GM18868 (cell line): ENCODE measurements around the gene TMEM33.
A peak's percentile ranks its signal among the peaks of the same experiment; 100 is the strongest.

ENCODE experiments used
- ATAC-seq: cut with Tn5 transposase; IDR thresholded peaks from one replicate; pipeline ENCODE4 v1.9.1; 2021; ENCODE audit warnings: mild to moderate bottlenecking, moderate library complexity; ENCODE audit not compliant: unreplicated experiment

The TMEM33 gene

GRCh38 chr4:41939016-41939626 lies 3.9 kb downstream of the TMEM33 start:
- ATAC-seq, result no peak

DNA sequence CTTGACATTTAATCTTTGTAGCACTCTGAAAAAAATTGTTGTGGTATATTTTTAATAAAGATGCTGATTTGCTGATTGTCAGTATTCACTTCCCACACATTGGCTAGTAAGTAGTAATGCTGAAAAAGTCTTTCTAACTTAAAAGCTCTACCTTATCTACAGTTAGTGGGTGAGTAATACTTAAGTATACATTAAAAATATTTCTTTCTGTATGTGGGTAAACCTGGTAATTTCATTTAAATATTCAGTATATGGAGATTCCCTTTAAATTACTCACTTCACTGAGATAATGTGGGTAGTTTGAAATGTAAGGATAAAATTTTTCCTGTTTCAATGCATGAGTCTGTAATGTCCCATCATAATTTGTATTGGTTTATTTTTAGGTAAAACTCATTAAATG lies 5.6 kb downstream of the TMEM33 start:
- no peak for ATAC-seq

GRCh38 chr4:41943506-41943905 lies 8.3 kb downstream of the TMEM33 start:
- no peak for ATAC-seq

GRCh38 chr4:41944089-41944488 lies 8.9 kb downstream of the TMEM33 start:
- no peak for ATAC-seq

- no peak for ATAC-seq
Observed at GRCh38 chr4:41949531-41949930, 14.3 kb downstream of the TMEM33 start.

DNA sequence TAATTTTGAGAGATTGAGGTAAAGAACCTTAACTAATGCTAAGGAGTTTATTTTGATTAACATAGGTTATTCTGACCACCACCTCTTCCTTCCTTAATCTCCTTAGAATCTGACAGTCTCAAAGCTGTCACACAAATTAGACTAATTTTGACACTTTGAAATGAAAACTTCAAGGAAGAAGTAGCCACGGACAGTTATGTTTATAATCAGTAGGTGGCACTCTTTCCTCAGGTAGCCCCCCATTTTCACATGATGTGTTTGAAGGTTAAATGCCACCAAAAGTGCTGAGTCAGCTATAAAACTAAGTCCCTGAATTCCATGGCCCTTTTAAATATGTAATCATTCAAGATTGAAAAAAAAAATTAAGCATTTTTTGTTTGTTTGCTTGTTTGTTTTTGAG lies 22.4 kb downstream of the TMEM33 start:
- no peak for ATAC-seq

DNA sequence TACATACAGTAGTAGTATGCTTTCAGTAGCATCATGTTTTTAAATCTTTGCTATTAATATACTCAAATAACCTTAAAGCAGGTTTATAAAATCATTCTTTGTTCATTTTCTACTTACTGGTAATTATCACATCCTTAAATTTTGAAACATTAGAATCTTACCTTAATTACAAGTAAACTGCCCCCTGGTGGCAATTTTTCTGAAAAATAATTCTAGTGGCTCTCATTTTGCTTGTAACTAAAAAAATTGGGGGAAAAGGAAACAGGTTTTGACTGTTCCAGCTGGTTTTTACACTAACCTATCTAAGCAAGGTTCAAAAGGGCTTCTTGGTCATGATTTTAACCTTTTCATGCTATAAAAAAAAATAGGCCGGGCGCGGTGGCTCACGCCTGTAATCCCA lies 27.9 kb downstream of the TMEM33 start:
- ATAC-seq, result no peak

- no peak for ATAC-seq
Observed at GRCh38 chr4:41964401-41964800, 29.2 kb downstream of the TMEM33 start.

GRCh38 chr4:41967392-41967791 lies 32.2 kb downstream of the TMEM33 start:
- ATAC-seq, result no peak

DNA sequence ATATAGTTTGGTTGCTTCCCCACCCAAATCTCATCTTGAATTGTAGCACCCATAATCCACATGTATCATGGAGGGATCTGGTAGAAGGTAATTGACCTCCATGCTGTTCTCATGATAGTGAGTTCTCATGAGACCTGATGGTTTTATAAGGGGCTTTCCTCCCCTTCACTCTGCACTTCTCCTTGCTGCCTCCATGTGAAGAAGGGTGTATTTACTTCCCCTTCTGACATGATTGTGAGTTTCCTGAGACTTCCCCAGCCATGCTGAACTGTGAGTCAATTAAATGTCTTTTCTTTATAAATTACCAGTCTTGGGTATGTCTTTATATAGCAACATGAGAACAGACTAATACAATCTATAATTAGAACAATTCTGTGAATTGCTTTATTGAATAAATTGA lies 34.4 kb downstream of the TMEM33 start:
- no peak for ATAC-seq

DNA sequence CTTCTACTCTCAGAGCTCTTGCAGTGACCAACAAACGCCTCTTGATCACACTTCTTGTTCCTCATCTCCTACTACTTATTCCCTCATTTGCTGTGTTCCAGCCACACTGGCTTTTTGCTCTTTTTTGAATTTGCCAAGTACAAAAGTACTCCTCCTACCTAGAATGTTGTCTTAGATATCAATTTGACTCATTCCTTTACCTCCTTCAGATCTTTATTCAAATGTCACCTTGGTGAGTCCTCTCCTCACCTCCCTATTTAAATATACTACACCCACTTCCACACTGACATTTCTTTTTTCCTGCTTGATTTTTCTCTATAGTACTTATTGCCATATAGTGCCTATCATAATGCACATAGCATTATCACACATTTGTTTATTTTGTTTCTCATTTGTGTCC lies 40.1 kb downstream of the TMEM33 start:
- no peak for ATAC-seq

GRCh38 chr4:41976775-41977516 lies 41.7 kb downstream of the TMEM33 start:
- no peak for ATAC-seq

- ATAC-seq, result no peak
Observed at GRCh38 chr4:41977709-41978108, 42.5 kb downstream of the TMEM33 start.

GRCh38 chr4:41981456-41981855 lies 46.2 kb downstream of the TMEM33 start, which contains the start of gene DCAF4L1:
DCAF4L1 (plus strand) TSS chr4:41981756; CDS start chr4:41981793, 37 bp downstream.
- ATAC-seq, result no peak

DNA sequence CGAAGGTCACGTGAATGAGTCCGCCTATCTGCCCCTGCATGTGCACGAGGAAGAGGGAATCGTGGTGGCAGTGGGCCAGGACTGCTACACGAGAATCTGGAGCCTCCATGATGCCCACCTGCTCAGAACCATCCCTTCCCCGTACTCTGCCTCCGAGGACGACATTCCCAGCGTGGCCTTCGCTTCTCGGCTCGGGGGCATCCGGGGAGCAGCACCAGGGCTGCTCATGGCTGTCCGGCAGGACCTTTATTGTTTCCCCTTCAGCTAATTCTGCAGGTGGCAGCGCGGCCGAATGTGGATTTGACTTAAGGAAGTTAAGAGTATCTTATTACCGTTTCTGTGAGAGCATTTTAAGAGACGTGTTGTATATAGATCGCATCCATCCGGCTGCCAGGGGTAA lies 47.5 kb downstream of the TMEM33 start:
- ATAC-seq, result no peak

GRCh38 chr4:41985151-41985550 lies 49.9 kb downstream of the TMEM33 start:
- no peak for ATAC-seq

DNA sequence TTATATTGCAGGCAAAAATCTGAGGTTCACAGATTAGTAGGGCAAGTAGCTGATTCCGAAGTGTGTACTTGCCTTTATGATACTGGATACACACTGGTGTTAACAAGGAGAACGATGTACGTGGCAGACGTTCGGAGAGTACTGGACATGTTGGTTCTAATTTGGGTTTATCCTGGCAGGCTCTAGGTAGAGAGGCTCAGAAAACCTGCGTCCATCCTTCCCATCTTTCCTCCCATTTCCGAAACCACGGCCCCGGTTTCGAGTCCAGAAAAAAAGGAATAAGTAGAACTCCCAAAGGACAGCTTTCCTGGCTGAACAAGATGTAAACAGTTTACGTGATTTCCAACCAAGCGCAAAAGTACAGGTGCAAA lies 54.8 kb downstream of the TMEM33 start:
- peak; percentile 13 for ATAC-seq

GRCh38 chr4:41990365-41991111 lies 55.3 kb downstream of the TMEM33 start, which contains the start of gene SLC30A9:
SLC30A9 (plus strand) TSS chr4:41990530; CDS start chr4:41990652, 122 bp downstream.
- peak; percentile 99 for ATAC-seq

GRCh38 chr4:41991916-41992767 lies 56.9 kb downstream of the TMEM33 start:
- ATAC-seq, result no peak

GRCh38 chr4:41992967-41993857 lies 58.0 kb downstream of the TMEM33 start:
- no peak for ATAC-seq
